Mesothelial cell of epicardium (in vitro differentiated cells): ENCODE measurements around the gene EDIL3. TPM values are rescaled to one million over a fixed set of nuclear protein-coding genes. Genes with fewer than 3 reads are reported as not detected.
"Not testable (repeated sequence)": the region's sequence is repeated elsewhere in the genome, so short reads cannot be mapped to it uniquely, and the experiment has no call there.

Experiments
- DNase-seq, 2 experiments: peaks; one replicate each; pipeline ENCODE4 v3.0.0; 2021; ENCODE audit warnings: low spot score in 2 of 2; ENCODE audit not compliant: unreplicated experiment in 2 of 2
- H3K27ac Mint-ChIP-seq: 2 replicates; pipeline ENCODE4 v1.8.0; 2021; ENCODE audit warnings: mixed read lengths
- H3K27me3 Mint-ChIP-seq: 2 replicates; pipeline ENCODE4 v1.8.0; 2021; ENCODE audit warnings: low read depth, mixed read lengths
- H3K36me3 Mint-ChIP-seq: 2 replicates; pipeline ENCODE4 v1.8.0; 2021; ENCODE audit warnings: mixed read lengths
- H3K4me1 Mint-ChIP-seq: 2 replicates; pipeline ENCODE4 v1.8.0; 2021; ENCODE audit warnings: mixed read lengths
- H3K4me3 Mint-ChIP-seq: 2 replicates; pipeline ENCODE4 v1.8.0; 2021; ENCODE audit warnings: mild to moderate bottlenecking, moderate library complexity, mixed read lengths
- H3K9me3 Mint-ChIP-seq: 2 replicates; pipeline ENCODE4 v1.8.0; 2021; ENCODE audit warnings: mixed read lengths
- total RNA-seq: library from RNA; stranded (reverse); gene quantifications from 3 replicates; pipeline ENCODE4 v1.2.1, GENCODE V29; 2021
- TF ChIP-seq, protein P1 (sequence below): fragments of 200-600 bp; sonication (generic); IDR thresholded peaks from one replicate; pipeline ENCODE4 v1.5.0; 2021; ENCODE audit warnings: antibody characterized with exemption; ENCODE audit not compliant: unreplicated experiment

The EDIL3 gene
- total RNA-seq, 1 donor from 2014 or later, result 51.3 TPM

DNA sequence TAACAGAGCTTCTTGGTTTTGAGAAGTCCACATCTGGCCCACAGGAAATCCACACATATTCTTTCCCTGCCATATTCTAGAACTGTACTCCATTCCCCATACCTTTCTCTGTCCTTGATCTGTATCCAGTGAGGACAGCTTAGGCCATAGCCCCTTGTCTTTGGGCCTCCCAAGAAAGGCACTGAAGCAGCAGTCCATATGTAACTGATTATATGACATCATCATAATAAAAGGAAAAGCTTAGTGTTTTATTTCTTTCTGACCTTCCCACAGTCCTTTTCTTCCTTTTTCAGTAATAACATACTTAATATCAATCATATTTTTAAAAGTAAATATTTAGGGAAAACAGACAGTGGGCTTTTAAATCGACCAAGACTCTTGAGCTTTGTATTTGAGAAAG lies 222.0 kb downstream of the EDIL3 start:
- no peaks in the 10 kb centered on the region for H3K9me3 Mint-ChIP-seq
- peaks cover 4% of the 10 kb centered on the region for H3K4me1 Mint-ChIP-seq
- no peak for DNase-seq
- TF ChIP-seq, protein P1, sequence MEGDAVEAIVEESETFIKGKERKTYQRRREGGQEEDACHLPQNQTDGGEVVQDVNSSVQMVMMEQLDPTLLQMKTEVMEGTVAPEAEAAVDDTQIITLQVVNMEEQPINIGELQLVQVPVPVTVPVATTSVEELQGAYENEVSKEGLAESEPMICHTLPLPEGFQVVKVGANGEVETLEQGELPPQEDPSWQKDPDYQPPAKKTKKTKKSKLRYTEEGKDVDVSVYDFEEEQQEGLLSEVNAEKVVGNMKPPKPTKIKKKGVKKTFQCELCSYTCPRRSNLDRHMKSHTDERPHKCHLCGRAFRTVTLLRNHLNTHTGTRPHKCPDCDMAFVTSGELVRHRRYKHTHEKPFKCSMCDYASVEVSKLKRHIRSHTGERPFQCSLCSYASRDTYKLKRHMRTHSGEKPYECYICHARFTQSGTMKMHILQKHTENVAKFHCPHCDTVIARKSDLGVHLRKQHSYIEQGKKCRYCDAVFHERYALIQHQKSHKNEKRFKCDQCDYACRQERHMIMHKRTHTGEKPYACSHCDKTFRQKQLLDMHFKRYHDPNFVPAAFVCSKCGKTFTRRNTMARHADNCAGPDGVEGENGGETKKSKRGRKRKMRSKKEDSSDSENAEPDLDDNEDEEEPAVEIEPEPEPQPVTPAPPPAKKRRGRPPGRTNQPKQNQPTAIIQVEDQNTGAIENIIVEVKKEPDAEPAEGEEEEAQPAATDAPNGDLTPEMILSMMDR, result no peak
- no peaks in the 10 kb centered on the region for H3K27me3 Mint-ChIP-seq
- H3K27ac Mint-ChIP-seq, result no peak overlapping the region
- H3K4me3 Mint-ChIP-seq, result no peak overlapping the region
- H3K36me3 Mint-ChIP-seq, result no peaks in the 10 kb centered on the region

DNA sequence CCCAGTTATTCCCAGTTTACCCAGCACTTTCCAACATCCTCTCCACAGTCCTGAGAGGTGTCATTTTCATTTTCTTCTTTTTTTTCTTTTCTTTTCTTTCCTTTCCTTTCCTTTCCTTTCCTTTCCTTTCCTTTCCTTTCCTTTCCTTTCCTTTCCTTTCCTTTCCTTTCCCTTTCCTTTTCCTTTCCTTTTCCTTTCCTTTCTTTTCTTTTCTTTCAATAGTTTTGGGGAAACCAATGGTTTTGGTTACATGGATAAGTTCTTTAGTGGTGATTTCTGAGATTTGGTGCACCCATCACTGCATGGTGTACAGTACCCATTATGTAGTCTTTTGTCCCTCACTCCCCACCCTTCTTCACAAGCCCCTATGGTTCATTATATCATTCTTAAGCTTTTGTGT lies 224.0 kb downstream of the EDIL3 start:
- not testable (repeated sequence) for H3K36me3 Mint-ChIP-seq, H3K27me3 Mint-ChIP-seq, H3K27ac Mint-ChIP-seq, H3K4me3 Mint-ChIP-seq, H3K9me3 Mint-ChIP-seq, H3K4me1 Mint-ChIP-seq, DNase-seq

DNA sequence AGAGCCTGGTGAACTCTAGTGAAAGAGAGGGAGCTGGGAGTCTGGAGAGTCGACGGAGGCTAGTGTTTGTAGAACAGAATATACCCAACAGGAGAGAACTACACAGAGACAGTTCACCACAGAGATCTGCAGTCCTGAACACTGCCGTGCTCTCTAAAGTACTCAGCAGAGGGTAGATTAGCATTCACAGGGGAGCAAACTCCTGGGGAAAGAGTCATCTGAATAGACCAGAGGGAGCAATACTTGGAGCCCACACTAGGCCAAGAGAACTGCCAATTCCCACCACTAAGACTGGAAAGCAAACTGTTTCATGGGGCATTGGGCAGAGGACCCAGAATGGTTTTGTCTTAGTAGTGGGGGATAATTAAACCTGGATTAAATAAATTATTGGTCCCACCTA lies 235.6 kb downstream of the EDIL3 start:
- Mint-ChIP-seq H3K4me1 (no peaks in the 10 kb centered on the region), H3K27ac (no peak overlapping the region), H3K27me3 (no peaks in the 10 kb centered on the region), H3K4me3 (no peak overlapping the region), H3K9me3 (no peaks in the 10 kb centered on the region), H3K36me3 (no peaks in the 10 kb centered on the region)
- TF ChIP-seq, protein P1, result no peak
- DNase-seq, result no peak

DNA sequence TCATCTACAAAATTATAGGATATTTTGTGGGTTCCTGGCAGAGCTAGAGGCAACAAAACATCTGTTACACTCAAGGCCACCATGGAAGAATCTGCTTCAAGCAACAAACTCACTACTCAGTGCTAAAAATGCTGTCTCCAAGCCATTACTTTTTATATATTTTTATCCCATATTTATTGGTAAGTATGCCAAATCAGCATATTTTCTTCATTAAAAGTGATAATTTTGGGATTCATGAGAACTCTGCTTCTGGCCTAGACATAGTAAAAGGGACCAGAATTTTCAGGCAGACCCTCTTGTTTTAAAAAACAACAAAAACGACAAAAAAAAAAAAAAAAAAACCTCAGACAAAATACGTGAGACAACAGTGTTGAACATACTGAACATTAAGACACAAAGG lies 236.0 kb downstream of the EDIL3 start:
- Mint-ChIP-seq H3K4me1 (no peaks in the 10 kb centered on the region), H3K4me3 (no peak overlapping the region), H3K27ac (no peak overlapping the region), H3K9me3 (no peaks in the 10 kb centered on the region), H3K27me3 (no peaks in the 10 kb centered on the region), H3K36me3 (no peaks in the 10 kb centered on the region)
- TF ChIP-seq, protein P1, result no peak
- DNase-seq, result no peak

DNA sequence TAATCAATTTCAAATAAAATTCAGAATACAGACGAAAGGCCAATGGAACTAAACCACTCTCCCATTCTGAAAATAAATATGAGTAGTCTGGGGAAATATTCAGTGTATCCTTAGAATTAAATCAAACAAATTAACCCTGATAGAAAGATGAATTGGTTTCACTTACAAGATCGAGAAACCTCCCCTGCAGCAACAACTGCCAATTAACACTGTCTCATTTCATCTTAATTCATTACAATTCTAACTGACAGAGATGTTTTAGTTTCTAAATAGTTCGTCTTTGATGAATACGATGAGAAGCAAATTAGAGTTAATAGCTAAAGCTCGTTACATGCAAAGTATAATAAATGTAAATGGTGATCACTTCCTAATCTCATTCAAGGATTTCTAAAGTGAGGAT lies 247.1 kb downstream of the EDIL3 start:
- TF ChIP-seq, protein P1, result no peak

DNA sequence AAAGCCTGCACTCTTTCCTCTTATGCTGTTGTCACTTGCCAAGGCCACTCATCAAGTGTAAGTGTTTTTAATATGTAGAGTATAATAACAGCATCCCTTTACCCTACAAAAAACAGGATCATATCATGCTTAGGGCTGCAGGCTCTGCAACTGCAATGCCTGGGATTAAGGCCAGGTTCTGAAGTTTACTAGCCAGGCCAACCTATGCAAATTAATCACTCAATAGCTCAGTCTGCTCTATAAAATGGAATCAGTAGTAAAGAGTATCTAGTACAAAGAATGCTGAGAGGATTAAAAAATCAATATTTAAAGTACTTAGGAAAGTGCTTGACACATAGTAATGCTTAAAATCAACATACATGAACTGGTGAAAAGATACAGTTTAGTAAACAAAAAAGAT lies 253.3 kb downstream of the EDIL3 start:
- Mint-ChIP-seq H3K9me3 (peaks cover 10% of the 10 kb centered on the region), H3K36me3 (peaks cover 6% of the 10 kb centered on the region), H3K4me3 (no peak overlapping the region), H3K4me1 (peaks cover 5% of the 10 kb centered on the region), H3K27ac (no peak overlapping the region), H3K27me3 (no peaks in the 10 kb centered on the region)
- DNase-seq, result no peak
- TF ChIP-seq, protein P1, result no peak

More for the DNA sequence above, 247.1 kb downstream of the EDIL3 start:
- H3K9me3 Mint-ChIP-seq, result no peaks in the 10 kb centered on the region
- no peaks in the 10 kb centered on the region for H3K36me3 Mint-ChIP-seq
- H3K4me3 Mint-ChIP-seq, result no peak overlapping the region
- DNase-seq, result no peak
- no peak overlapping the region for H3K27ac Mint-ChIP-seq
- no peaks in the 10 kb centered on the region for H3K4me1 Mint-ChIP-seq
- H3K27me3 Mint-ChIP-seq, result no peaks in the 10 kb centered on the region
